Measurements from ENCODE around the gene LMAN1L.

DNA sequence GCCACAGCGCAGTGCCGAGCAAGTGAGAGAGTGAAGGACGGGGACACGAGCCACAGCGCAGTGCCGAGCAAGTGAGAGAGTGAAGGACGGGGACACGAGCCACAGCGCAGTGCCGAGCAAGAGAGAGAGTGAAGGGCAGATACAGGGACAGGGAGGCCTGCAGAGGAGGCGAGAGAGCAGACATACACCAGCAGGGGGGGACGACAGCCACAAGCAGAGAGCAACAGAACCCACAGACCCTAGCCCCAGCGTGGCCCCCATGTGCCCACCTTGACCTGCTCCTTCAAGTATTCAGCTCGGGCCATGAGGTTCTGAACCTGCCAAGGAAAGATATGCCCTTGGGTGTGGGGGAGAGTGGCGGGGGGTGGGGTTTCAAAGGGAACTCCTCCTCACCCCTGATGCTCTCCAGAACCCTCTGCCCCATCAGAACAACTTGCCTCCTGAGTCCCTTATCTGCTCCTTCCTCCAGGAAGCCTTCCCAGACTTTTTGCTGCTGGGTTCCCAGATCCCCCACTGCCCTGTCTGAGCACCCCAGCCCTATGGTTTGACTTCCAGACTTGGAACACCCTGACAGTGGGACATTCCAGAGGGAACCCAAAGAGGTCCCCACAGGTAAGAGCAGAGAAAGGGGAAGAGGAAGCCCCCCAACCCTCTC lies 25.0 kb downstream of the LMAN1L start:
- TF ChIP-seq, protein P1, sequence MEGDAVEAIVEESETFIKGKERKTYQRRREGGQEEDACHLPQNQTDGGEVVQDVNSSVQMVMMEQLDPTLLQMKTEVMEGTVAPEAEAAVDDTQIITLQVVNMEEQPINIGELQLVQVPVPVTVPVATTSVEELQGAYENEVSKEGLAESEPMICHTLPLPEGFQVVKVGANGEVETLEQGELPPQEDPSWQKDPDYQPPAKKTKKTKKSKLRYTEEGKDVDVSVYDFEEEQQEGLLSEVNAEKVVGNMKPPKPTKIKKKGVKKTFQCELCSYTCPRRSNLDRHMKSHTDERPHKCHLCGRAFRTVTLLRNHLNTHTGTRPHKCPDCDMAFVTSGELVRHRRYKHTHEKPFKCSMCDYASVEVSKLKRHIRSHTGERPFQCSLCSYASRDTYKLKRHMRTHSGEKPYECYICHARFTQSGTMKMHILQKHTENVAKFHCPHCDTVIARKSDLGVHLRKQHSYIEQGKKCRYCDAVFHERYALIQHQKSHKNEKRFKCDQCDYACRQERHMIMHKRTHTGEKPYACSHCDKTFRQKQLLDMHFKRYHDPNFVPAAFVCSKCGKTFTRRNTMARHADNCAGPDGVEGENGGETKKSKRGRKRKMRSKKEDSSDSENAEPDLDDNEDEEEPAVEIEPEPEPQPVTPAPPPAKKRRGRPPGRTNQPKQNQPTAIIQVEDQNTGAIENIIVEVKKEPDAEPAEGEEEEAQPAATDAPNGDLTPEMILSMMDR (IDR thresholded peaks at IDR 0.05; ENCODE audit: low read length) = no peak
- no peak for TF ChIP-seq EZH2 (IDR thresholded peaks at IDR 0.05; ENCODE audit: borderline replicate concordance, low read length)
